ENCODE data around the gene NPEPL1.

DNA sequence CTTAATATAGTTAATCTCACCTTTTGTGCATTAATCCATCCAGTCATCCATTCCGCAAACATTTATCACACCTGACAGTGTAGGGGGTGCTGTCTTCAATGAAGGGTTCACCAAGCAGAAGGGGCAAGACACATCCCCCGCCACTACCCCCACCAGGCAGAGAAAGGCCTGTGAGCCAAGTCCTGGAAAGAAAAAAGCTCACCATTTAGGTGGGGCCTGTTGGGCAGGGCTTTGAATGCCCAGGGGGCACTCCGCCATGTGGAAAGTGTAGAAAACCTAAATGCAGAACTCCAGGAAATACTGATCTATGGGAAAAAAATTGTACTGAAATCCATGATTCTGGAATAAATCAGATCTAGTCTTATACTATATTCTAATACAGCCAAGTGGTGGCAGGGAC lies 46.3 kb upstream of the NPEPL1 start:
- TF ChIP-seq, protein P1, sequence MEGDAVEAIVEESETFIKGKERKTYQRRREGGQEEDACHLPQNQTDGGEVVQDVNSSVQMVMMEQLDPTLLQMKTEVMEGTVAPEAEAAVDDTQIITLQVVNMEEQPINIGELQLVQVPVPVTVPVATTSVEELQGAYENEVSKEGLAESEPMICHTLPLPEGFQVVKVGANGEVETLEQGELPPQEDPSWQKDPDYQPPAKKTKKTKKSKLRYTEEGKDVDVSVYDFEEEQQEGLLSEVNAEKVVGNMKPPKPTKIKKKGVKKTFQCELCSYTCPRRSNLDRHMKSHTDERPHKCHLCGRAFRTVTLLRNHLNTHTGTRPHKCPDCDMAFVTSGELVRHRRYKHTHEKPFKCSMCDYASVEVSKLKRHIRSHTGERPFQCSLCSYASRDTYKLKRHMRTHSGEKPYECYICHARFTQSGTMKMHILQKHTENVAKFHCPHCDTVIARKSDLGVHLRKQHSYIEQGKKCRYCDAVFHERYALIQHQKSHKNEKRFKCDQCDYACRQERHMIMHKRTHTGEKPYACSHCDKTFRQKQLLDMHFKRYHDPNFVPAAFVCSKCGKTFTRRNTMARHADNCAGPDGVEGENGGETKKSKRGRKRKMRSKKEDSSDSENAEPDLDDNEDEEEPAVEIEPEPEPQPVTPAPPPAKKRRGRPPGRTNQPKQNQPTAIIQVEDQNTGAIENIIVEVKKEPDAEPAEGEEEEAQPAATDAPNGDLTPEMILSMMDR (IDR thresholded peaks at IDR 0.05) = no peak
- TF ChIP-seq POLR2A (IDR thresholded peaks at IDR 0.05) (no peak), POLR2AphosphoS5 (IDR thresholded peaks at IDR 0.05; ENCODE audit: insufficient read depth in 1 of 2, low read depth in 1 of 2) (no peak)
